Activated T-cell treated with anti-CD3 and anti-CD28 coated beads, Interleukin-2, amount 50 U/mL, for 72 hours (primary cell): ENCODE measurements around the gene PHRF1. TPM values are rescaled to one million over a fixed set of nuclear protein-coding genes. Genes with fewer than 3 reads are reported as not detected.
A peak's percentile ranks its signal among the peaks of the same experiment; 100 is the strongest.

ENCODE experiments used
- ATAC-seq, 2 donors: fragments of 150-1000 bp; cut with Tn5 transposase; replicated peaks in 1 of 2; 2 replicates each; pipeline ENCODE4 v1.10.0; 2021; ENCODE audit warnings: moderate library complexity in 2 of 2, mild to moderate bottlenecking in 1 of 2
- DNase-seq, 2 donors: peaks; one replicate each; pipeline ENCODE4 v3.0.0; 2021 to 2022; ENCODE audit warnings: mixed read lengths in 1 of 2
- H3K27ac Mint-ChIP-seq: one replicate; pipeline ENCODE4 v1.8.0; 2022; ENCODE audit warnings: mild to moderate bottlenecking, moderate library complexity, mixed read lengths
- H3K27me3 Mint-ChIP-seq: one replicate; pipeline ENCODE4 v1.8.0; 2022; ENCODE audit warnings: low read depth, mixed read lengths
- H3K36me3 Mint-ChIP-seq, 2 donors: one replicate each; pipeline ENCODE4 v1.8.0; 2022; ENCODE audit warnings: mixed read lengths in 2 of 2, mild to moderate bottlenecking in 1 of 2; ENCODE audit not compliant: insufficient read depth in 2 of 2
- H3K4me1 Mint-ChIP-seq: one replicate; pipeline ENCODE4 v1.8.0; 2022; ENCODE audit warnings: low read depth, mixed read lengths
- H3K4me3 Mint-ChIP-seq, 2 donors: one replicate each; pipeline ENCODE4 v1.8.0; 2022; ENCODE audit warnings: mild to moderate bottlenecking in 2 of 2, mixed read lengths in 2 of 2, moderate library complexity in 2 of 2
- H3K9me3 Mint-ChIP-seq, 2 donors: one replicate each; pipeline ENCODE4 v1.8.0; 2022; ENCODE audit warnings: mixed read lengths in 2 of 2
- total RNA-seq, 2 donors: library from RNA; stranded (reverse); gene quantifications; one replicate each; pipeline ENCODE4 v1.2.3, GENCODE V29; 2022

PHRF1 gene
- total RNA-seq, 2 donors from 2014 or later: 29.7 to 31.0 TPM

- peaks cover 3 to 7% of the 10 kb centered on the region in 2 donors for H3K36me3 Mint-ChIP-seq
- ATAC-seq: no peak
- H3K4me1 Mint-ChIP-seq: peaks cover 23% of the 10 kb centered on the region
- no peaks in the 10 kb centered on the region for H3K9me3 Mint-ChIP-seq
- no peak within 1 kb of the TSS for H3K27ac Mint-ChIP-seq
- no peak for DNase-seq
- H3K27me3 Mint-ChIP-seq: peaks cover 23% of the 10 kb centered on the region
- peak within 1 kb of the TSS in 1 of 2 donors; percentile 68 for H3K4me3 Mint-ChIP-seq
These were observed 50.4 kb downstream of the PHRF1 start, which contains the start of gene SCT for GRCh38 chr11:626475-627307. Gene SCT, minus strand, starts transcription at chr11:627181. Its CDS starts 38 bp downstream, at chr11:627143.

GRCh38 chr11:627308-627576, 51.0 kb downstream of the PHRF1 start:
- H3K4me3 Mint-ChIP-seq: no peak overlapping the region
- H3K27me3 Mint-ChIP-seq: peaks cover 23% of the 10 kb centered on the region
- H3K27ac Mint-ChIP-seq: no peak overlapping the region
- DNase-seq (no peak), ATAC-seq (no peak)
- H3K36me3 Mint-ChIP-seq: peaks cover 3 to 7% of the 10 kb centered on the region in 2 donors
- H3K9me3 Mint-ChIP-seq: no peaks in the 10 kb centered on the region
- H3K4me1 Mint-ChIP-seq: peaks cover 23% of the 10 kb centered on the region

DNA sequence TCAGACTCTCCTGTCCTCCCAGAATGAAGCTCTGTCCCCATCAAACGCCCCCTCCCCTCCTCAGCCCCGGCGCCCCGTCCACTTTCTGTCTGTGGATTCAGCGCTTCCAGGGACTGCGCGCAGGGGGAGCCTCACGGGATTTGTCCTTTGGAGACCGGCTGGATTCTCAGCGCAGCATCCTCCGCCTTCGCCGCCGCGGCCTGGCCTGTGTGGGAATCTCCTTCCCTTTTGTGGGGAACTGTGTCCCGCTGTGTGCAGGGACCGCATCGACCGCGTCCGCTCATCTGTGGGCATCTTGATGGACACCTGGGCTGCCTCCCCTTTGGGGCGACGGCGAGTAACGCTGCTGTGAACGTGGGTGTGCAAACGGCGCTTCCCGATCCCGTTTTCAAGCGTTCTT, 51.8 kb downstream of the PHRF1 start:
- Mint-ChIP-seq H3K4me1 (peaks cover 23% of the 10 kb centered on the region), H3K36me3 (peaks cover 3 to 7% of the 10 kb centered on the region in 2 donors), H3K4me3 (peak overlapping the region; percentile 68 to 76)

DNA sequence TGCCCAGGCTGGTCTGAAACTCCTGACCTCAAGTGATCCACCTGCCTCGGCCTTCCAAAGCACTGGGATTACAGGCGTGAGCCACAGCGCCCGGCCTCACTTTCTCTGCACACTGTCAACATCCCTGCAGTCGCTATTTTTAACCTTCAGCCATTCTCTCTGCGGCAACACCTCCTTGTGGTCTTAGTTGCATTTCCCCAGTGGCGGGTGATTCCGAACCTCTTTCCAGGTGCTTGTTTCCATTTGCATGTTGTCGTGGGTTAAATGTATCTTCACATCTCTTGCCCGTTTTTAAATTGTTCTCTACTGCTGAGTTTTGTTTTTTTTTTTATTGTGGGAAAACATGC, 52.9 kb downstream of the PHRF1 start:
- Mint-ChIP-seq H3K36me3 (peaks cover 3 to 7% of the 10 kb centered on the region in 2 donors), H3K9me3 (no peaks in the 10 kb centered on the region), H3K27ac (peak overlapping the region; percentile 21), H3K4me3 (peak overlapping the region; percentile 68 to 76), H3K27me3 (peaks cover 23% of the 10 kb centered on the region), H3K4me1 (peaks cover 23% of the 10 kb centered on the region)
- ATAC-seq (peak; percentile 22 to 27), DNase-seq (no peak)

More for the DNA sequence above, 51.8 kb downstream of the PHRF1 start:
- no peaks in the 10 kb centered on the region for H3K9me3 Mint-ChIP-seq
- H3K27me3 Mint-ChIP-seq: peaks cover 23% of the 10 kb centered on the region
- DNase-seq (no peak), ATAC-seq (no peak)
- H3K27ac Mint-ChIP-seq: peak overlapping the region; percentile 31

DNA sequence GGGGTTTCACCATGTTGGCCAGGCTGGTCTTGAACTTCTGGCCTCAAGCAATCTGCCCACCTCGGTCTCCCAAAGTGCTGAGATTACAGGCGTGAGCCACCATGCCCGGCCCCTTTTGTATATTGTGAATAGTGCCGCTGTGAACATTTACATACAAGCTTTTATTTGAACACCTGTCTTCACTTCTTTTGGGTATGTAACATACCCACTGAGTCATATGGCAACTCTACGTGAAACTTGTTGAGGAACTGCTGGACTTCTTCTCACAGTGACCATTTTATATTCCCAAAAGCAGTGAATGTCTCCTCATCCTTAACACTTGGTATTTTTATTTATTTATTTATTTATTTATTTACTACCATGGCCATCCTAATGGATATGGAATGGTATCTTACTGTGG, 54.6 kb downstream of the PHRF1 start:
- no peak for DNase-seq
- H3K36me3 Mint-ChIP-seq: peaks cover 3 to 7% of the 10 kb centered on the region in 2 donors
- H3K4me1 Mint-ChIP-seq: peaks cover 23% of the 10 kb centered on the region
- peaks cover 23% of the 10 kb centered on the region for H3K27me3 Mint-ChIP-seq
- H3K27ac Mint-ChIP-seq: no peak overlapping the region
- no peak overlapping the region for H3K4me3 Mint-ChIP-seq
- H3K9me3 Mint-ChIP-seq: no peaks in the 10 kb centered on the region
- ATAC-seq: no peak

GRCh38 chr11:635945-636510, 59.8 kb downstream of the PHRF1 start:
- peaks cover 15% of the 10 kb centered on the region for H3K27me3 Mint-ChIP-seq
- ATAC-seq (no peak), DNase-seq (no peak)
- H3K27ac Mint-ChIP-seq: no peak overlapping the region
- no peaks in the 10 kb centered on the region for H3K9me3 Mint-ChIP-seq
- peaks cover 13% of the 10 kb centered on the region for H3K4me1 Mint-ChIP-seq
- peaks cover 0 to 3% of the 10 kb centered on the region in 2 donors for H3K36me3 Mint-ChIP-seq
- H3K4me3 Mint-ChIP-seq: peak overlapping the region in 1 of 2 donors; percentile 13

GRCh38 chr11:636511-637332, 60.5 kb downstream of the PHRF1 start, which contains the start of gene DRD4:
Gene DRD4, plus strand, starts transcription at chr11:637269. Its CDS starts 36 bp downstream, at chr11:637305.
- peak; percentile 15 to 22 for ATAC-seq
- H3K4me1 Mint-ChIP-seq: peaks cover 13% of the 10 kb centered on the region

DNA sequence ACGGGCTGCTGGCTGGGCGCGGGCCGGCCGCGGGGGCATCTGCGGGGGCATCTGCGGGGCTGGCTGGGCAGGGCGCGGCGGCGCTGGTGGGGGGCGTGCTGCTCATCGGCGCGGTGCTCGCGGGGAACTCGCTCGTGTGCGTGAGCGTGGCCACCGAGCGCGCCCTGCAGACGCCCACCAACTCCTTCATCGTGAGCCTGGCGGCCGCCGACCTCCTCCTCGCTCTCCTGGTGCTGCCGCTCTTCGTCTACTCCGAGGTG, 61.0 kb downstream of the PHRF1 start:
- no peaks in the 10 kb centered on the region for H3K9me3 Mint-ChIP-seq
- DNase-seq (no peak), ATAC-seq (peak in 1 of 2 donors; percentile 4)
- no peak overlapping the region for H3K27ac Mint-ChIP-seq
- H3K4me3 Mint-ChIP-seq: peak overlapping the region; percentile 31 to 71
- peaks cover 13% of the 10 kb centered on the region for H3K4me1 Mint-ChIP-seq
- peaks cover 0 to 3% of the 10 kb centered on the region in 2 donors for H3K36me3 Mint-ChIP-seq
- peaks cover 15% of the 10 kb centered on the region for H3K27me3 Mint-ChIP-seq

More at GRCh38 chr11:636511-637332, 60.5 kb downstream of the PHRF1 start, which contains the start of gene DRD4:
- Mint-ChIP-seq H3K36me3 (peaks cover 0 to 3% of the 10 kb centered on the region in 2 donors), H3K9me3 (no peaks in the 10 kb centered on the region), H3K27ac (peak within 1 kb of the TSS; percentile 81), H3K27me3 (peaks cover 15% of the 10 kb centered on the region), H3K4me3 (peak within 1 kb of the TSS; percentile 31 to 71)
- DNase-seq: no peak

GRCh38 chr11:637593-638521, 61.6 kb downstream of the PHRF1 start:
- peak in 1 of 2 donors; percentile 14 for ATAC-seq
- H3K4me3 Mint-ChIP-seq: peak overlapping the region; percentile 31 to 71
- peaks cover 0 to 3% of the 10 kb centered on the region in 2 donors for H3K36me3 Mint-ChIP-seq
- peaks cover 15% of the 10 kb centered on the region for H3K27me3 Mint-ChIP-seq
- H3K9me3 Mint-ChIP-seq: no peaks in the 10 kb centered on the region
- peak overlapping the region; percentile 81 for H3K27ac Mint-ChIP-seq
- DNase-seq: no peak
- H3K4me1 Mint-ChIP-seq: peaks cover 13% of the 10 kb centered on the region

DNA sequence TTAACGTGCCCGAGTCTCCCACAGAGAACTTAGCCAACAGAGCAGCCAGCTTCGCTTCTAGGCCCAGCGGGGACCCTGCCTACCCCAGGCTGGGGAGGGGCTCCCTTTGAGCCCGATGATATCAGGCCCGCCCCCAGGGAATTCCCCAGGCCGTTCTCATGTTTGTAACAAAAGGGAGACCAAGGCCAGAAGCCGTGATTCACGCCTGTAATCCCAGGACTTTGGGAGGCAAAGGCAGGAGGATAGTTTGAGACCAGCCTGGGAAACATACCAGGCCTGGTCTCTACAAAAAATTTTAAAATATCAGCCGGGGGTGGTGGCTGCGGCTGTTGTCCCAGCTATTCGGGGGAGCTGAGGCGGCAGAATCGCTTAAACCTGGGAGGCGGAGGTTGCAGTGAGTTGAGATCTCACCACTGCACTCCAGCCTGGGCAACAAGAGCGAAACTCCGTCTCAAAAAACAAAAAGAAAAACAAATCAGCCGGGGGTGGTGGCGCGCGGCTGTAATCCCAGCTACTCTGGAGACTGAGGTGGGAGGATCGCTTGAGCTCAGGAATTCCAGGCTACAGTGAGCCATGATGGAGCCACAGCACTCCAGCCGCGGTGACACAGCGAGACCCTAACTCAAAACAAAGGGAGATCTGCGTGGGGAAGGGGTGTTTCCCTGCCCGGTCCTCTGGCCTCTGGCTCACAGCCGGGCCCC, 62.5 kb downstream of the PHRF1 start:
- peaks cover 15% of the 10 kb centered on the region for H3K27me3 Mint-ChIP-seq
- H3K9me3 Mint-ChIP-seq: no peaks in the 10 kb centered on the region

GRCh38 chr11:639332-639955, 63.2 kb downstream of the PHRF1 start:
- Mint-ChIP-seq H3K4me3 (no peak overlapping the region), H3K9me3 (no peaks in the 10 kb centered on the region), H3K27ac (no peak overlapping the region), H3K36me3 (peaks cover 0 to 3% of the 10 kb centered on the region in 2 donors), H3K27me3 (peaks cover 15% of the 10 kb centered on the region), H3K4me1 (peaks cover 13% of the 10 kb centered on the region)
- ATAC-seq (peak; percentile 5 to 33), DNase-seq (no peak)

More for the DNA sequence above, 62.5 kb downstream of the PHRF1 start:
- H3K27ac Mint-ChIP-seq: peak overlapping the region; percentile 57
- ATAC-seq: no peak
- no peak for DNase-seq
- H3K4me3 Mint-ChIP-seq: peak overlapping the region; percentile 44 to 51
- H3K36me3 Mint-ChIP-seq: peaks cover 0 to 3% of the 10 kb centered on the region in 2 donors
- H3K4me1 Mint-ChIP-seq: peaks cover 13% of the 10 kb centered on the region
